ENCODE measurements around the gene AKR1C2.
"Not testable (repeated sequence)": the region's sequence is repeated elsewhere in the genome, so short reads cannot be mapped to it uniquely, and the experiment has no call there.

Gene AKR1C2

GRCh38 chr10:4990217-4990616 lies 13.4 kb downstream of the AKR1C2 start:
- no peak overlapping the region for H3K4me3 ChIP-seq (ENCODE audit: low read depth, low read length)
- CTCF ChIA-PET = no interaction called here
- TF ChIP-seq, protein P1, sequence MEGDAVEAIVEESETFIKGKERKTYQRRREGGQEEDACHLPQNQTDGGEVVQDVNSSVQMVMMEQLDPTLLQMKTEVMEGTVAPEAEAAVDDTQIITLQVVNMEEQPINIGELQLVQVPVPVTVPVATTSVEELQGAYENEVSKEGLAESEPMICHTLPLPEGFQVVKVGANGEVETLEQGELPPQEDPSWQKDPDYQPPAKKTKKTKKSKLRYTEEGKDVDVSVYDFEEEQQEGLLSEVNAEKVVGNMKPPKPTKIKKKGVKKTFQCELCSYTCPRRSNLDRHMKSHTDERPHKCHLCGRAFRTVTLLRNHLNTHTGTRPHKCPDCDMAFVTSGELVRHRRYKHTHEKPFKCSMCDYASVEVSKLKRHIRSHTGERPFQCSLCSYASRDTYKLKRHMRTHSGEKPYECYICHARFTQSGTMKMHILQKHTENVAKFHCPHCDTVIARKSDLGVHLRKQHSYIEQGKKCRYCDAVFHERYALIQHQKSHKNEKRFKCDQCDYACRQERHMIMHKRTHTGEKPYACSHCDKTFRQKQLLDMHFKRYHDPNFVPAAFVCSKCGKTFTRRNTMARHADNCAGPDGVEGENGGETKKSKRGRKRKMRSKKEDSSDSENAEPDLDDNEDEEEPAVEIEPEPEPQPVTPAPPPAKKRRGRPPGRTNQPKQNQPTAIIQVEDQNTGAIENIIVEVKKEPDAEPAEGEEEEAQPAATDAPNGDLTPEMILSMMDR (IDR thresholded peaks at IDR 0.05; ENCODE audit: insufficient read depth, low read length, missing control alignments) = no peak
- no peak for DNase-seq (ENCODE audit: low read depth, low spot score)
- POLR2A ChIA-PET = no interaction called here

DNA sequence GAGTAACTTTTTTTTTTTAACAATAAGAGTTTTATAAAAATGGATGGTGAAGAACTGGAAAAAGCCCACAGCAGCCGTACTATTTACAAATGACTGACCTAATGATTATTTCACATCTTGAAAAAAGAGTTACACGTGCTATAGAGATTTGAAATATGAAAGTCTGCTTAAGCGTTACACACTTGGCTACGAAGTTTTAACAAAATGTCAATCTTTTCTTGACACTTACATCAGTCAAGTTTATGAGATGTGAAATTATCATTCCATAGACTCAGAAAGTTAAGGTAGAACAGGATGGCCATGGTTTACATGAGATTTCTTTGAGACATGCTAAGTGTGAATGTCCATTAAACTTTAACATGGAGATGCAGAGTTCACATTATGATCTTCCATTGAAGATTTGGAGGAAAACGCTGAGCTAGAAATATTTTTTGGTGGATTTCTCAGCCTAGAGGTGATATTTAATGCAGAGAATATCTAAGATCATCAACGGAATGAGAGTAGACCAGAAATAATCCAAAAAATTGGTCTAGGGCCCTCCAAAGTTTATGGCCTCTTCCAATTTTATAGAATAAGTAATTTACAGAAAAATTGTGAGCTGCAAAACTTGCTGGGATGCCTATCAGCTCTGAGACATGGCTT lies 15.5 kb downstream of the AKR1C2 start:
- CTCF ChIA-PET; H3K4me3 ChIP-seq (ENCODE audit: low read depth, low read length); DNase-seq (ENCODE audit: low read depth, low spot score); POLR2A ChIA-PET: not testable (repeated sequence)

GRCh38 chr10:4984971-4985594 lies 18.6 kb downstream of the AKR1C2 start:
- POLR2A ChIA-PET = no interaction called here
- CTCF ChIA-PET = interaction anchor here (0.7 to 6.2 kb wide), 2 partner anchors 135 to 398 kb away, joined by 3 to 59 read pairs; no protein-coding TSS in a partner anchor
- TF ChIP-seq, protein P1 (IDR thresholded peaks at IDR 0.05; ENCODE audit: insufficient read depth, low read length, missing control alignments) = no peak
- no peak for DNase-seq (ENCODE audit: low read depth, low spot score)
- H3K4me3 ChIP-seq (ENCODE audit: low read depth, low read length) = no peak overlapping the region

DNA sequence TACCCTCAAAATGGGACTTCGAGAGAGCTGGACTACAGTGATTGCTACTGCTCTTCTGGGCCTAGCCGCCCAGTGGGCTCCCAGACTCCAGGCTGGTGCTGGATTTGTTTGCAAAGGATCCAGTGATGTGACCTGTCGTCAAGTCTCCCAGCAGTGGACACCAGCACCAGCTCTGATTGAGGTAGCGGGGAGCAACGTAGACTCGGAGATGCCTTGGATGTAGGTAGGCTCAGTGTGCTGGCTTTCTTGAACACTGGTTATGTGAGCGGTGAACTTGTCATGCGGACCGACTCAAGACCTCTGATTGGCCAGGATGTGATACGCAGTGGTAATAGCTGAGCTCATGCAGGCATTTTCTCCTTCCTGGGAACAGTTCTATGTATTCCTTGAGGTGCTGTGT lies 19.4 kb downstream of the AKR1C2 start:
- TF ChIP-seq, protein P1 (IDR thresholded peaks at IDR 0.05; ENCODE audit: insufficient read depth, low read length, missing control alignments) = no peak
- no peak for DNase-seq (ENCODE audit: low read depth, low spot score)
- ChIA-PET CTCF (interaction anchor here (6.2 kb wide), 1 partner anchor 134 kb away, joined by 59 read pairs; no protein-coding TSS in a partner anchor), POLR2A (no interaction called here)
- H3K4me3 ChIP-seq (ENCODE audit: low read depth, low read length) = no peak overlapping the region

- CTCF ChIA-PET = interaction anchor here (6.2 kb wide), 1 partner anchor 133 kb away, joined by 59 read pairs; no protein-coding TSS in a partner anchor
- DNase-seq (ENCODE audit: low read depth, low spot score) = no peak
- H3K4me3 ChIP-seq (ENCODE audit: low read depth, low read length) = no peak overlapping the region
- POLR2A ChIA-PET = no interaction called here
- TF ChIP-seq, protein P1 (IDR thresholded peaks at IDR 0.05; ENCODE audit: insufficient read depth, low read length, missing control alignments) = no peak
Observed at GRCh38 chr10:4983615-4984216, 19.9 kb downstream of the AKR1C2 start.

DNA sequence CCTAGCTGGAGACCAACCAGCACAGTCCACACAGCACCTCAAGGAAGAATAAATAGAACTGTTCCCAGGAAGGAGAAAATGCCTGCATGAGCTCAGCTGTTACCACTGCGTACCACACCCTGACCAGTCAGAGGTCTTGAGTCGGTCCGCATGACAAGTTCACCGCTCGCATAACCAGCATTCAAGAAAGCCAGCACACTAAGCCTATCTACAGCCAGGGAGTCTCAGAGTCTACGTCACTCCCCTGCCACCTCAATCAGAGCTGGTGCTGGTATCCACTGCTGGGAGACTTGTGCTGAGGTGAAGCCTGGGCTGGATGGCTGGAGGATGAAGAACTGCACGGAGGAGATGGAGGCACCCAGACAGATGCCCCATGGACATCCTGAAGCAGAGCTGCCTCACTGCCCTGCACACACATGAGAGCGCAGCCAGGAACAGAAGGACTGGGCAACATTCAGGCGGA lies 20.9 kb downstream of the AKR1C2 start:
- TF ChIP-seq, protein P1 (IDR thresholded peaks at IDR 0.05; ENCODE audit: insufficient read depth, low read length, missing control alignments) = no peak
- DNase-seq (ENCODE audit: low read depth, low spot score) = no peak
- no peak overlapping the region for H3K4me3 ChIP-seq (ENCODE audit: low read depth, low read length)
- POLR2A ChIA-PET = no interaction called here
- CTCF ChIA-PET = interaction anchor here (6.2 kb wide), 1 partner anchor 132 kb away, joined by 59 read pairs; no protein-coding TSS in a partner anchor
